ENCODE measurements around the gene MTIF3.

MTIF3 gene, protein sequence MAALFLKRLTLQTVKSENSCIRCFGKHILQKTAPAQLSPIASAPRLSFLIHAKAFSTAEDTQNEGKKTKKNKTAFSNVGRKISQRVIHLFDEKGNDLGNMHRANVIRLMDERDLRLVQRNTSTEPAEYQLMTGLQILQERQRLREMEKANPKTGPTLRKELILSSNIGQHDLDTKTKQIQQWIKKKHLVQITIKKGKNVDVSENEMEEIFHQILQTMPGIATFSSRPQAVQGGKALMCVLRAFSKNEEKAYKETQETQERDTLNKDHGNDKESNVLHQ

DNA sequence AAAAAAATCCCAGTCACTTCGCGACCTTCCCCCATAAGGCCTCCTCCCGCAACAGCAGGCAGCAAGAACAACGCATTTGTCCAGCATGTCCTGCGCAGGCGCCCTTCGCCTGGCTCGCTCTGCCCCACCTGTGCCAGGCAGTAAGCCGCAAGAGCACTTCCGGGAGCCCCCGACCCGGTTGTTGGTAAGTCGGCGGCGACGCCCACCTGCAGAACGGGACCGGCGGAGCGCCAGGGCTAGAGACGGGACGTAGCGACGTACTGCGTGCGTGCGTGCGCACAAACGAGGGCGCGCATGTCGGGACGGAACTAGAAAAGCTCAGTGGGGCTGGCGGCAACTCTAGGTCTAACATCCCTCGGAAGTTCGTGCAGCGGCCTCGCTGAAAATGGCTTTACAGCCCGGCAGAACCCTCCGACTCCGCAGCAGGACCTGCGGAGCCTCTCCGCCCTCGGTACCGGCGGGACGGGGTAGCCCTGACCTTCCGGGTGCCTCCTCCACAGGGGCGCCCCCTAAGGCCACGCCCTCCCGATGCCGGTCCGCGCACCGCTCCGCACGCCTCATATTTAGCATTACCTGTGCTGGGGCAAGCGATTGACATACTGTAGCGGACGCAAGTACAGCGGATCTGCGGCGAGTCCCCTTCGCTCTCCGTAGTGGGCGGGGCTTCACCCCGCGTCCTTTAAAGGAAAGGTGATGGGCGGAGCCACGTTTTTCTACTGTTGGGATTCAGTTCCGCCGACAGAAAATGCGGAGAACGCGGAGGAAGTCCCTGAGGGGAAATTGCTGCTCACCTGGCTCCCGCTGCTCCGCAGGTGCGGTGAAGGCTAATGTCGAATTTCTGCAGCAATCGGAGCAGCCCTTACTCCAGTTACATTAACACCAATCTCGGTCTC is at the start of gene MTIF3:
Gene MTIF3, minus strand, starts transcription at position 629 of the 893 bp plus-strand sequence. CDS start 10,116 bp downstream, outside the sequence.
- Histone ChIP-seq H3K79me2 (ENCODE audit: insufficient read depth, low read length) (peaks cover 55% of the 10 kb centered on the region), H3K4me1 (ENCODE audit: insufficient read depth, low read length) (peaks cover 72% of the 10 kb centered on the region)

GRCh38 chr13:27497563-27498230 is 47.3 kb upstream of the MTIF3 start:
- no peaks in the 10 kb centered on the region for H3K36me3 ChIP-seq (ENCODE audit: insufficient read depth, low read length)
- H3K4me2 ChIP-seq (ENCODE audit: insufficient read depth, low read length): no peak overlapping the region
- DNase-seq (no peak), ATAC-seq (ENCODE audit: insufficient read depth, low read depth) (no peak)
- no peak overlapping the region for H2AFZ ChIP-seq (ENCODE audit: low read depth, low read length)
- no peak overlapping the region for H3K9ac ChIP-seq (ENCODE audit: low read depth, low read length)
- H3K27ac ChIP-seq (ENCODE audit: low read length): no peak overlapping the region
- H3K9me3 ChIP-seq (ENCODE audit: insufficient read depth, low read length, severe bottlenecking): no peaks in the 10 kb centered on the region
- TF ChIP-seq, protein P1, sequence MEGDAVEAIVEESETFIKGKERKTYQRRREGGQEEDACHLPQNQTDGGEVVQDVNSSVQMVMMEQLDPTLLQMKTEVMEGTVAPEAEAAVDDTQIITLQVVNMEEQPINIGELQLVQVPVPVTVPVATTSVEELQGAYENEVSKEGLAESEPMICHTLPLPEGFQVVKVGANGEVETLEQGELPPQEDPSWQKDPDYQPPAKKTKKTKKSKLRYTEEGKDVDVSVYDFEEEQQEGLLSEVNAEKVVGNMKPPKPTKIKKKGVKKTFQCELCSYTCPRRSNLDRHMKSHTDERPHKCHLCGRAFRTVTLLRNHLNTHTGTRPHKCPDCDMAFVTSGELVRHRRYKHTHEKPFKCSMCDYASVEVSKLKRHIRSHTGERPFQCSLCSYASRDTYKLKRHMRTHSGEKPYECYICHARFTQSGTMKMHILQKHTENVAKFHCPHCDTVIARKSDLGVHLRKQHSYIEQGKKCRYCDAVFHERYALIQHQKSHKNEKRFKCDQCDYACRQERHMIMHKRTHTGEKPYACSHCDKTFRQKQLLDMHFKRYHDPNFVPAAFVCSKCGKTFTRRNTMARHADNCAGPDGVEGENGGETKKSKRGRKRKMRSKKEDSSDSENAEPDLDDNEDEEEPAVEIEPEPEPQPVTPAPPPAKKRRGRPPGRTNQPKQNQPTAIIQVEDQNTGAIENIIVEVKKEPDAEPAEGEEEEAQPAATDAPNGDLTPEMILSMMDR (IDR thresholded peaks at IDR 0.05; ENCODE audit: borderline replicate concordance, extremely low read depth, low read length, poor library complexity, severe bottlenecking): no peak
- TF ChIP-seq EZH2 (IDR thresholded peaks at IDR 0.05; ENCODE audit: borderline replicate concordance, low read depth, low read length, severe bottlenecking): no peak
- H3K4me3 ChIP-seq (ENCODE audit: low read depth in 1 of 2, low read length in 2 of 2): no peak overlapping the region
- H3K4me1 ChIP-seq (ENCODE audit: insufficient read depth, low read length): no peaks in the 10 kb centered on the region
- no peaks in the 10 kb centered on the region for H3K79me2 ChIP-seq (ENCODE audit: insufficient read depth, low read length)
- no peaks in the 10 kb centered on the region for H3K27me3 ChIP-seq (ENCODE audit: insufficient read depth, low read length, poor library complexity)
- no peaks in the 10 kb centered on the region for H4K20me1 ChIP-seq (ENCODE audit: insufficient read depth, low read length)

More for the DNA sequence above, at the start of gene MTIF3:
- Histone ChIP-seq H3K4me2 (ENCODE audit: insufficient read depth, low read length) (peak within 1 kb of the TSS; percentile 84), H3K36me3 (ENCODE audit: insufficient read depth, low read length) (no peaks in the 10 kb centered on the region), H3K9ac (ENCODE audit: low read depth, low read length) (peak within 1 kb of the TSS; percentile 87), H3K27me3 (ENCODE audit: insufficient read depth, low read length, poor library complexity) (no peaks in the 10 kb centered on the region), H4K20me1 (ENCODE audit: insufficient read depth, low read length) (no peaks in the 10 kb centered on the region), H3K4me3 (ENCODE audit: low read depth in 1 of 2, low read length in 2 of 2) (peak within 1 kb of the TSS; percentile 70 to 87), H3K9me3 (ENCODE audit: insufficient read depth, low read length, severe bottlenecking) (no peaks in the 10 kb centered on the region), H2AFZ (ENCODE audit: low read depth, low read length) (peak within 1 kb of the TSS; percentile 72), H3K27ac (ENCODE audit: low read length) (peak within 1 kb of the TSS; percentile 96)
- no peak for TF ChIP-seq EZH2 (IDR thresholded peaks at IDR 0.05; ENCODE audit: borderline replicate concordance, low read depth, low read length, severe bottlenecking)
- TF ChIP-seq, protein P1 (IDR thresholded peaks at IDR 0.05; ENCODE audit: borderline replicate concordance, extremely low read depth, low read length, poor library complexity, severe bottlenecking): peak; percentile 28
- ATAC-seq (ENCODE audit: insufficient read depth, low read depth) (peak; percentile 84), DNase-seq (peak; percentile 98)

- DNase-seq: no peak
These were observed 46.3 kb upstream of the MTIF3 start for GRCh38 chr13:27496536-27497273.

More at GRCh38 chr13:27496536-27497273, 46.3 kb upstream of the MTIF3 start:
- Histone ChIP-seq H3K4me3 (ENCODE audit: low read depth in 1 of 2, low read length in 2 of 2) (no peak overlapping the region), H3K4me1 (ENCODE audit: insufficient read depth, low read length) (no peaks in the 10 kb centered on the region), H3K79me2 (ENCODE audit: insufficient read depth, low read length) (no peaks in the 10 kb centered on the region), H3K27ac (ENCODE audit: low read length) (no peak overlapping the region), H4K20me1 (ENCODE audit: insufficient read depth, low read length) (no peaks in the 10 kb centered on the region), H3K9me3 (ENCODE audit: insufficient read depth, low read length, severe bottlenecking) (no peaks in the 10 kb centered on the region), H3K27me3 (ENCODE audit: insufficient read depth, low read length, poor library complexity) (no peaks in the 10 kb centered on the region), H2AFZ (ENCODE audit: low read depth, low read length) (no peak overlapping the region; the same call in 1 of the 2 replicates), H3K9ac (ENCODE audit: low read depth, low read length) (no peak overlapping the region), H3K4me2 (ENCODE audit: insufficient read depth, low read length) (no peak overlapping the region), H3K36me3 (ENCODE audit: insufficient read depth, low read length) (no peaks in the 10 kb centered on the region)
- TF ChIP-seq, protein P1 (IDR thresholded peaks at IDR 0.05; ENCODE audit: borderline replicate concordance, extremely low read depth, low read length, poor library complexity, severe bottlenecking): no peak
- no peak for TF ChIP-seq EZH2 (IDR thresholded peaks at IDR 0.05; ENCODE audit: borderline replicate concordance, low read depth, low read length, severe bottlenecking)
- ATAC-seq (ENCODE audit: insufficient read depth, low read depth): no peak
